HG03469 (cell line): ENCODE data around the gene SART1.
A peak's percentile ranks its signal among the peaks of the same experiment; 100 is the strongest.
"Not testable (repeated sequence)": the region's sequence is repeated elsewhere in the genome, so short reads cannot be mapped to it uniquely, and the experiment has no call there.

Experiments used
- ATAC-seq: cut with Tn5 transposase; IDR thresholded peaks from one replicate; pipeline ENCODE4 v1.9.1; 2021; ENCODE audit warnings: mild to moderate bottlenecking, moderate library complexity, moderate number of reproducible peaks; ENCODE audit not compliant: unreplicated experiment

Gene SART1

GRCh38 chr11:65987336-65987735 is 25.8 kb downstream of the SART1 start:
- ATAC-seq: no peak

GRCh38 chr11:65988791-65989592 is 27.5 kb downstream of the SART1 start:
- ATAC-seq: peak; percentile 78

GRCh38 chr11:65992056-65992455 is 30.5 kb downstream of the SART1 start:
- no peak for ATAC-seq

- ATAC-seq: no peak
These were observed 35.8 kb downstream of the SART1 start for GRCh38 chr11:65997286-65997685.

- ATAC-seq: peak; percentile 51
These were observed 40.6 kb downstream of the SART1 start, which contains the start of the genes BANF1 and EIF1AD for GRCh38 chr11:66001942-66002647. TSS of gene BANF1 (plus strand) at chr11:66002503. CDS start at chr11:66003251, 748 bp downstream. TSS of gene EIF1AD (minus strand) at chr11:66002157. CDS start at chr11:66000389, 1,768 bp downstream.

GRCh38 chr11:66002648-66003225 is 41.2 kb downstream of the SART1 start:
- peak; percentile 12 for ATAC-seq

GRCh38 chr11:66003291-66003690 is 41.8 kb downstream of the SART1 start:
- no peak for ATAC-seq

- no peak for ATAC-seq
These were observed 42.7 kb downstream of the SART1 start for GRCh38 chr11:66004186-66004585.

GRCh38 chr11:66006134-66006890 is 44.8 kb downstream of the SART1 start:
- no peak for ATAC-seq

GRCh38 chr11:66006891-66007176 is 45.3 kb downstream of the SART1 start:
- ATAC-seq: no peak

GRCh38 chr11:66007201-66007634 is 45.7 kb downstream of the SART1 start:
- no peak for ATAC-seq

GRCh38 chr11:66008095-66008467 is 46.5 kb downstream of the SART1 start:
- ATAC-seq: no peak

- no peak for ATAC-seq
These were observed 47.1 kb downstream of the SART1 start for GRCh38 chr11:66008468-66009101.

GRCh38 chr11:66010036-66010435 is 48.5 kb downstream of the SART1 start:
- not testable (repeated sequence) for ATAC-seq

- ATAC-seq: no peak
These were observed 49.8 kb downstream of the SART1 start for GRCh38 chr11:66011239-66011784.

GRCh38 chr11:66011785-66012303 is 50.3 kb downstream of the SART1 start, which contains the start of gene CST6:
TSS of gene CST6 (plus strand) at chr11:66012008. CDS start at chr11:66012045, 37 bp downstream.
- no peak for ATAC-seq

GRCh38 chr11:66012371-66012945 is 50.9 kb downstream of the SART1 start:
- ATAC-seq: no peak

GRCh38 chr11:66012946-66013761 is 51.6 kb downstream of the SART1 start:
- no peak for ATAC-seq

GRCh38 chr11:66013762-66014100 is 52.2 kb downstream of the SART1 start:
- no peak for ATAC-seq
